IMR-90 (cell line): ENCODE data around the gene PRXL2B.

Source experiments
- CTCF ChIP-seq: conservative IDR thresholded peaks from 2 replicates; pipeline ENCODE4 v1.5.1; 2012; ENCODE audit warnings: mild to moderate bottlenecking, low read depth, low read length, improper control_type of control experiment
- FOS ChIP-seq: fragments of 150-350 bp; IDR thresholded peaks from 2 replicates; pipeline ENCODE4 v1.6.1; 2016; ENCODE audit warnings: low read depth, low read length
- POLR2A ChIP-seq: IDR thresholded peaks from 2 replicates; pipeline ENCODE4 v1.6.1; 2012; ENCODE audit warnings: mild to moderate bottlenecking, low read depth, low read length
- RAD21 ChIP-seq: IDR thresholded peaks from 2 replicates; pipeline ENCODE4 v1.6.1; 2012; ENCODE audit warnings: low read length, improper control_type of control experiment
- RCOR1 ChIP-seq: IDR thresholded peaks from 2 replicates; pipeline ENCODE4 v1.6.1; 2012; ENCODE audit warnings: mild to moderate bottlenecking, low read length, improper control_type of control experiment; ENCODE audit not compliant: insufficient replicate concordance
- RFX5 ChIP-seq: IDR thresholded peaks from 2 replicates; pipeline ENCODE4 v1.8.0; 2012; ENCODE audit warnings: low read depth, mild to moderate bottlenecking, low read length, moderate library complexity

- TF ChIP-seq POLR2A (no peak), FOS (no peak), CTCF (no peak), RAD21 (no peak), RCOR1 (no peak), RFX5 (no peak)
Observed at GRCh38 chr1:2555634-2556276, 30.8 kb upstream of the PRXL2B start.
